ENCODE results near the gene HLA-DRB1. TPM values are rescaled to one million over a fixed set of nuclear protein-coding genes. Genes with fewer than 3 reads are reported as not detected.

Gene HLA-DRB1
- total and polyA plus RNA-seq, 2 donors (not counting 3 experiments of a cell fraction or from before 2014, with no cell fraction given) = not detected

DNA sequence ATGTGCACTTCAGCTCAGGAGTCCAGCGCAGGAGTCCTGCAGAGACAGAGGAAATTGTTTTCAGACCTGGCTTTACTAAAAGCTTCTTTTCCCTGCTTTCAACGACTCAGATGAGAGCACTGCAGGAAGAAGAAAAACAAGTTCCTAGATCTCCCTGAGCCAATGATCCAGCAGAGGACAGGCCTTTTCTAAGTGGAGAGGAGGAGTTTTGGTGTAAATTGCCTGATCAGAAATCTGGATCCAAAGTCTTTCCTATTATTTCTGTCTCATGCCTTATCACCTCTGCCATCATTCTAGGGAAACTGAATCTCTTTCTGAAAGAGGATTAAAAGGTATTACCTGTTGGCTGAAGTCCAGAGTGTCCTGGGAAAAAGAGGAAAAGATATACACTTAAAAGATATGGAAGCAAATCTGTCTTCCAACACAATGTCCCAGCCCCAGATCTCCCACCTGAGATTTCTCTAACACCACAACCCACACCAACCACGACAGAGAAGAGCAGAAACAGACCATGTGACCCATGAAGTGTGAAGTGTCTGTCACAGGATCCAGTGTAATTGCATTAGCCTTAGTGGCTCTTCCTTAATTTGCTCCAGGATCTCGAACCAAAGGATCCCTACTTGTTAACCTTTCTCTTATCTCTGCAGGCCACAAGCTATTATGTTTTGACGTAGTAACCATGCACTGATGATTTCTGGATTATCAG is 36.5 kb downstream of the HLA-DRB1 start:
- no peak overlapping the region for H3K4me3 ChIP-seq (replicated peaks in 1 of 3; ENCODE audit: insufficient read depth in 1 of 3, low read depth in 1 of 3, low read length in 3 of 3)
- no peaks in the 10 kb centered on the region for H4K20me1 ChIP-seq (replicated peaks; ENCODE audit: control insufficient read depth, extremely low read depth, insufficient read depth, low read length)
- intact Hi-C loops (cut with micrococcal nuclease) = no loop called here
- no peaks in the 10 kb centered on the region for H3K9me1 ChIP-seq (replicated peaks; ENCODE audit: control insufficient read depth, extremely low read depth, insufficient read depth, low read length)
- H3K9me3 ChIP-seq (replicated peaks; ENCODE audit: control insufficient read depth, insufficient read depth, low read length) = no peaks in the 10 kb centered on the region
- FAIRE-seq (no peak), DNase-seq (ENCODE audit: low read depth, low spot score) (no peak)
- no peak overlapping the region for H3K4me2 ChIP-seq (ENCODE audit: insufficient read depth, low read length)
- BruUV-seq (replicated peaks) = no TSS peak
- H3K36me3 ChIP-seq (ENCODE audit: control insufficient read depth in 2 of 2, extremely low read depth in 1 of 2, insufficient read depth in 2 of 2, low read length in 2 of 2) = no peaks in the 10 kb centered on the region
- ChIA-PET CTCF (no interaction called here), POLR2A (no interaction called here)
- H3K27me3 ChIP-seq (ENCODE audit: control insufficient read depth in 2 of 2, insufficient read depth in 2 of 2, low read length in 2 of 2) = no peaks in the 10 kb centered on the region
- H2AFZ ChIP-seq (ENCODE audit: low read depth, low read length) = no peak overlapping the region
- no peaks in the 10 kb centered on the region for H3K4me1 ChIP-seq (ENCODE audit: control insufficient read depth, extremely low read depth, insufficient read depth, low read length)
- H3K9ac ChIP-seq (replicated peaks; ENCODE audit: extremely low read depth, insufficient read depth, low read length) = no peak overlapping the region
- no peak overlapping the region for H3K27ac ChIP-seq (ENCODE audit: insufficient read depth, low read depth, low read length)
- dilution Hi-C loops (cut with MboI; ENCODE audit: extremely low pct_ligation_motif_present, low sequenced_read_pairs) = no loop called here
- H3K79me2 ChIP-seq (ENCODE audit: control insufficient read depth, insufficient read depth, low read length) = no peaks in the 10 kb centered on the region
- TF ChIP-seq POLR2AphosphoS5 (IDR thresholded peaks at IDR 0.05; ENCODE audit: insufficient read depth, low read depth, low read length) (no peak), MYC (IDR thresholded peaks at IDR 0.05; ENCODE audit: low read depth, low read length) (no peak), POLR2A (IDR thresholded peaks at IDR 0.05; ENCODE audit: low read depth, low read length) (no peak)
- TF ChIP-seq, protein P1, sequence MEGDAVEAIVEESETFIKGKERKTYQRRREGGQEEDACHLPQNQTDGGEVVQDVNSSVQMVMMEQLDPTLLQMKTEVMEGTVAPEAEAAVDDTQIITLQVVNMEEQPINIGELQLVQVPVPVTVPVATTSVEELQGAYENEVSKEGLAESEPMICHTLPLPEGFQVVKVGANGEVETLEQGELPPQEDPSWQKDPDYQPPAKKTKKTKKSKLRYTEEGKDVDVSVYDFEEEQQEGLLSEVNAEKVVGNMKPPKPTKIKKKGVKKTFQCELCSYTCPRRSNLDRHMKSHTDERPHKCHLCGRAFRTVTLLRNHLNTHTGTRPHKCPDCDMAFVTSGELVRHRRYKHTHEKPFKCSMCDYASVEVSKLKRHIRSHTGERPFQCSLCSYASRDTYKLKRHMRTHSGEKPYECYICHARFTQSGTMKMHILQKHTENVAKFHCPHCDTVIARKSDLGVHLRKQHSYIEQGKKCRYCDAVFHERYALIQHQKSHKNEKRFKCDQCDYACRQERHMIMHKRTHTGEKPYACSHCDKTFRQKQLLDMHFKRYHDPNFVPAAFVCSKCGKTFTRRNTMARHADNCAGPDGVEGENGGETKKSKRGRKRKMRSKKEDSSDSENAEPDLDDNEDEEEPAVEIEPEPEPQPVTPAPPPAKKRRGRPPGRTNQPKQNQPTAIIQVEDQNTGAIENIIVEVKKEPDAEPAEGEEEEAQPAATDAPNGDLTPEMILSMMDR (IDR thresholded peaks at IDR 0.05; ENCODE audit: extremely low read depth in 1 of 2, insufficient read depth in 1 of 2, low read depth in 1 of 2, low read length in 2 of 2) = no peak

DNA sequence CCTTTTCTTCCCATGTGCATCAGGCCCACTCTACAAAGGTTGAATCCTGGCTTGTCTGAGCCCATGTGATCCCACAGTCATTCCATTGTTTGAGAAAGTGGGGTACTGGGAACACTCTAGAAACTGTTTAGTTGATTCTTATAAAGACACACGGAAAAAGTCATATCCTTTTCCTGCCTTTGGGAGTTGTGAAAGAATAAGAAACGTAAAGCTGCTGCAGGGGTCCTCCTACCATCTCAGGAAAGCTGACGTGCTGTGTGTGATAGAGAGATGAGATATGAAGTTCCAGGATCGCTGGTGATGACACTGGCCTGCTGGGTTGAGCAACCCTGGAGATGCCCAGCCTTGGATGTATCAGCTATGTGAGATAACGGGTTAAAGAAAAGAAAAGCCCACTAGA is 38.2 kb downstream of the HLA-DRB1 start:
- CTCF ChIA-PET = no interaction called here
- POLR2A ChIA-PET = no interaction called here
- Histone ChIP-seq H4K20me1 (replicated peaks; ENCODE audit: control insufficient read depth, extremely low read depth, insufficient read depth, low read length) (no peaks in the 10 kb centered on the region), H3K4me1 (ENCODE audit: control insufficient read depth, extremely low read depth, insufficient read depth, low read length) (no peaks in the 10 kb centered on the region), H3K27ac (ENCODE audit: insufficient read depth, low read depth, low read length) (no peak overlapping the region), H3K79me2 (ENCODE audit: control insufficient read depth, insufficient read depth, low read length) (no peaks in the 10 kb centered on the region), H3K9me3 (replicated peaks; ENCODE audit: control insufficient read depth, insufficient read depth, low read length) (no peaks in the 10 kb centered on the region), H3K36me3 (ENCODE audit: control insufficient read depth in 2 of 2, extremely low read depth in 1 of 2, insufficient read depth in 2 of 2, low read length in 2 of 2) (no peaks in the 10 kb centered on the region), H3K9ac (replicated peaks; ENCODE audit: extremely low read depth, insufficient read depth, low read length) (no peak overlapping the region), H3K27me3 (ENCODE audit: control insufficient read depth in 2 of 2, insufficient read depth in 2 of 2, low read length in 2 of 2) (no peaks in the 10 kb centered on the region), H2AFZ (ENCODE audit: low read depth, low read length) (no peak overlapping the region), H3K4me2 (ENCODE audit: insufficient read depth, low read length) (no peak overlapping the region), H3K9me1 (replicated peaks; ENCODE audit: control insufficient read depth, extremely low read depth, insufficient read depth, low read length) (no peaks in the 10 kb centered on the region), H3K4me3 (replicated peaks in 1 of 3; ENCODE audit: insufficient read depth in 1 of 3, low read depth in 1 of 3, low read length in 3 of 3) (no peak overlapping the region)
- dilution Hi-C loops (cut with MboI; ENCODE audit: extremely low pct_ligation_motif_present, low sequenced_read_pairs) (no loop called here), intact Hi-C loops (cut with micrococcal nuclease) (no loop called here)
- TF ChIP-seq FOS (IDR thresholded peaks at IDR 0.05; ENCODE audit: borderline replicate concordance, insufficient read depth, low read length) = no peak
- TF ChIP-seq GATA2 (IDR thresholded peaks at IDR 0.05; ENCODE audit: insufficient read depth, insufficient read length, low read depth, low read length) = no peak
- TF ChIP-seq, protein P2, sequence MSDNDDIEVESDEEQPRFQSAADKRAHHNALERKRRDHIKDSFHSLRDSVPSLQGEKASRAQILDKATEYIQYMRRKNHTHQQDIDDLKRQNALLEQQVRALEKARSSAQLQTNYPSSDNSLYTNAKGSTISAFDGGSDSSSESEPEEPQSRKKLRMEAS (IDR thresholded peaks at IDR 0.05; ENCODE audit: insufficient read depth, insufficient read length) = no peak
- no peak for TF ChIP-seq MYC (IDR thresholded peaks at IDR 0.05; ENCODE audit: low read depth, low read length)
- TF ChIP-seq, protein P1 (IDR thresholded peaks at IDR 0.05; ENCODE audit: extremely low read depth in 1 of 2, insufficient read depth in 1 of 2, low read depth in 1 of 2, low read length in 2 of 2) = no peak
- TF ChIP-seq EZH2 (IDR thresholded peaks at IDR 0.05; ENCODE audit: borderline replicate concordance, low read depth, low read length, severe bottlenecking) = no peak
- TF ChIP-seq POLR2AphosphoS5 (IDR thresholded peaks at IDR 0.05; ENCODE audit: insufficient read depth, low read depth, low read length) = no peak
- no peak for TF ChIP-seq JUN (IDR thresholded peaks at IDR 0.05; ENCODE audit: borderline replicate concordance, insufficient read depth, insufficient read length, low read depth)
- no peak for TF ChIP-seq POLR2A (IDR thresholded peaks at IDR 0.05; ENCODE audit: low read depth, low read length)
- BruUV-seq (replicated peaks) = no TSS peak
- FAIRE-seq (no peak), DNase-seq (ENCODE audit: low read depth, low spot score) (no peak)
